H1 (cell line): ENCODE data around the gene SFRP5. TPM values are rescaled to one million over a fixed set of nuclear protein-coding genes. Genes with fewer than 3 reads are reported as not detected.

Experiments used
- CTCF ChIA-PET: fragments of 300-600 bp; sonication (Branson Sonifier 250); formaldehyde crosslinking; loops from one replicate; lab custom pipeline; 2021; ENCODE audit not compliant: partially characterized antibody; lab: Charles Lee
- POLR2A ChIA-PET: fragments of 300-600 bp; sonication (Branson Sonifier 250); formaldehyde crosslinking; loops from one replicate; lab custom pipeline; 2021; ENCODE audit warnings: inconsistent platforms; ENCODE audit not compliant: partially characterized antibody; lab: Charles Lee
- DNase-seq, 2 experiments: peaks; one replicate each; pipeline versions ENCODE4 v3.0.0 to v3.0.0-alpha.2; 2010 to 2022; ENCODE audit warnings: low spot score in 2 of 2, low read depth in 1 of 2, mixed read lengths in 1 of 2
- FAIRE-seq: peaks from 2 replicates; lab custom pipeline; 2011; peaks lifted over from hg19 to GRCh38; lab: Jason Lieb, UNC
- H2AFZ ChIP-seq: 2 replicates; pipeline ENCODE4 v1.8.1; 2012; ENCODE audit warnings: low read length, inconsistent platforms
- H2AK5ac ChIP-seq: 2 replicates; pipeline ENCODE4 v1.6.1; 2013; ENCODE audit warnings: low read depth, low read length
- H2BK120ac ChIP-seq: replicated peaks from 2 replicates; pipeline ENCODE3; 2013; ENCODE audit warnings: low read depth, low read length, inconsistent platforms
- H2BK12ac ChIP-seq: 2 replicates; pipeline ENCODE4 v1.6.1; 2013; ENCODE audit warnings: low read depth, low read length
- H2BK15ac ChIP-seq: 2 replicates; pipeline ENCODE4 v1.6.1; 2013; ENCODE audit warnings: low read length
- H2BK20ac ChIP-seq: 2 replicates; pipeline ENCODE4 v1.6.1; 2013; ENCODE audit warnings: low read length
- H2BK5ac ChIP-seq: 2 replicates; pipeline ENCODE4 v1.6.1; 2013; ENCODE audit warnings: low read depth, low read length
- H3K14ac ChIP-seq: 2 replicates; pipeline ENCODE4 v1.6.1; 2013; ENCODE audit warnings: inconsistent platforms; ENCODE audit not compliant: insufficient read length
- H3K18ac ChIP-seq: 2 replicates; pipeline ENCODE4 v1.6.1; 2013; ENCODE audit warnings: low read length; ENCODE audit errors: extremely low read depth
- H3K23ac ChIP-seq: 2 replicates; pipeline ENCODE4 v1.6.1; 2013; ENCODE audit warnings: inconsistent platforms; ENCODE audit not compliant: insufficient read length
- H3K23me2 ChIP-seq: 2 replicates; pipeline ENCODE4 v1.6.1; 2013; ENCODE audit warnings: low read depth, low read length
- H3K27ac ChIP-seq: 2 replicates; pipeline ENCODE4 v1.6.1; 2011; ENCODE audit warnings: low read depth, low read length, inconsistent platforms
- H3K27me3 ChIP-seq, 4 experiments: replicated peaks in 1 of 4; 1 replicate in 1 of 4; 2 replicates in 3 of 4; pipeline versions ENCODE4 v1.6.1 to v1.8.1; 2011 to 2013; ENCODE audit warnings: low read length in 3 of 4, mild to moderate bottlenecking in 3 of 4, inconsistent platforms in 2 of 4, mixed read lengths in 2 of 4, moderate library complexity in 1 of 4; ENCODE audit not compliant: control insufficient read depth in 3 of 4, insufficient read depth in 3 of 4; ENCODE audit errors: extremely low read depth in 1 of 4
- H3K36me3 ChIP-seq, 4 experiments: 2 replicates each; pipeline versions ENCODE4 v1.6.1 to v1.8.1; 2011 to 2013; ENCODE audit warnings: mild to moderate bottlenecking in 4 of 4, low read length in 3 of 4, moderate library complexity in 2 of 4, control low read depth in 1 of 4, inconsistent platforms in 1 of 4; ENCODE audit not compliant: insufficient read depth in 4 of 4, control insufficient read depth in 2 of 4
- H3K4ac ChIP-seq: replicated peaks from 2 replicates; pipeline ENCODE3; 2013; ENCODE audit warnings: low read length, low read depth, mixed read lengths, inconsistent platforms; ENCODE audit not compliant: insufficient read length
- H3K4me1 ChIP-seq, 4 experiments: replicated peaks in 1 of 4; 1 replicate in 1 of 4; 2 replicates in 3 of 4; pipeline versions ENCODE4 v1.6.1 to v1.8.1; 2011 to 2013; ENCODE audit warnings: low read length in 3 of 4, inconsistent platforms in 2 of 4, mixed read lengths in 1 of 4; ENCODE audit not compliant: insufficient read depth in 4 of 4, control insufficient read depth in 3 of 4
- H3K4me2 ChIP-seq, 2 experiments: 2 replicates each; pipeline versions ENCODE4 v1.6.1 to v1.8.1; 2011 to 2013; ENCODE audit warnings: low read depth in 2 of 2, low read length in 2 of 2, control low read depth in 1 of 2, inconsistent platforms in 1 of 2, mild to moderate bottlenecking in 1 of 2; ENCODE audit not compliant: insufficient read depth in 1 of 2
- H3K4me3 ChIP-seq, 4 experiments: fragments of 200-600, 300-600 bp in 1 of 4; sonication (generic), shearing (Covaris generic), sonication (Bioruptor Twin) in 1 of 4; 2 replicates each; pipeline versions ENCODE4 v1.5.1 to v1.8.1; 2011 to 2016; ENCODE audit warnings: low read length in 4 of 4, low read depth in 3 of 4, control low read depth in 2 of 4, inconsistent platforms in 2 of 4, mild to moderate bottlenecking in 2 of 4, mixed read lengths in 1 of 4, moderate library complexity in 1 of 4; ENCODE audit not compliant: insufficient read depth in 2 of 4; ENCODE audit errors: extremely low read depth in 1 of 4
- H3K56ac ChIP-seq: replicated peaks from 2 replicates; pipeline ENCODE3; 2013; ENCODE audit warnings: low read depth, mild to moderate bottlenecking, mixed read lengths, low read length, inconsistent platforms; ENCODE audit not compliant: insufficient read length
- H3K79me1 ChIP-seq: 2 replicates; pipeline ENCODE4 v1.6.1; 2013; ENCODE audit warnings: low read depth, low read length, control low read depth
- H3K79me2 ChIP-seq, 2 experiments: 2 replicates each; pipeline versions ENCODE4 v1.6.1 to v1.8.1; 2012 to 2013; ENCODE audit warnings: low read length in 2 of 2, mild to moderate bottlenecking in 2 of 2, inconsistent platforms in 1 of 2; ENCODE audit not compliant: insufficient read depth in 2 of 2, control insufficient read depth in 1 of 2
- H3K9ac ChIP-seq, 4 experiments: replicated peaks in 1 of 4; 1 replicate in 1 of 4; 2 replicates in 3 of 4; pipeline versions ENCODE4 v1.6.1 to v1.8.1; 2011 to 2013; ENCODE audit warnings: low read depth in 3 of 4, low read length in 3 of 4, control low read depth in 2 of 4, mild to moderate bottlenecking in 2 of 4, moderate library complexity in 2 of 4, inconsistent platforms in 1 of 4; ENCODE audit errors: extremely low read depth in 1 of 4
- H3K9me3 ChIP-seq, 2 experiments: 2 replicates each; pipeline versions ENCODE4 v1.6.1 to v1.8.1; 2012 to 2013; ENCODE audit warnings: mild to moderate bottlenecking in 2 of 2, moderate library complexity in 2 of 2, control low read depth in 1 of 2, inconsistent platforms in 1 of 2, low read depth in 1 of 2, low read length in 1 of 2, mixed read lengths in 1 of 2; ENCODE audit not compliant: insufficient read depth in 2 of 2
- H4K20me1 ChIP-seq, 2 experiments: replicated peaks in 1 of 2; 2 replicates each; pipeline versions ENCODE3 to v1.8.1; 2011 to 2013; ENCODE audit warnings: inconsistent platforms in 2 of 2, low read length in 2 of 2, mild to moderate bottlenecking in 1 of 2; ENCODE audit not compliant: insufficient read depth in 2 of 2, control insufficient read depth in 1 of 2
- H4K5ac ChIP-seq: 2 replicates; pipeline ENCODE4 v1.6.1; 2013; ENCODE audit warnings: low read length, low read depth, mixed read lengths, inconsistent platforms; ENCODE audit not compliant: insufficient read length
- H4K8ac ChIP-seq: 2 replicates; pipeline ENCODE4 v1.8.0; 2013; ENCODE audit warnings: mild to moderate bottlenecking, moderate library complexity, low read length, inconsistent platforms; ENCODE audit not compliant: insufficient read depth; ENCODE audit errors: extremely low read depth
- H4K91ac ChIP-seq: replicated peaks from 2 replicates; pipeline ENCODE3; 2013; ENCODE audit warnings: low read length, mixed read lengths, inconsistent platforms; ENCODE audit not compliant: insufficient read length
- BCL11A ChIP-seq, 2 experiments: IDR thresholded peaks; one replicate each; pipeline ENCODE4 v1.6.1; 2011; ENCODE audit warnings: low read depth in 2 of 2, low read length in 2 of 2, mild to moderate bottlenecking in 2 of 2
- E2F6 ChIP-seq: IDR thresholded peaks from 2 replicates; pipeline ENCODE4 v1.6.1; 2012; ENCODE audit warnings: inconsistent platforms
- EZH2 ChIP-seq: fragments of 200-600 bp; sonication (generic); IDR thresholded peaks from 2 replicates; pipeline ENCODE4 v1.7.1; 2012; ENCODE audit warnings: low read depth, mild to moderate bottlenecking, moderate library complexity, low read length, inconsistent platforms; ENCODE audit not compliant: severe bottlenecking
- GABPA ChIP-seq: IDR thresholded peaks from 2 replicates; pipeline ENCODE4 v1.6.1; 2011; ENCODE audit warnings: mild to moderate bottlenecking, low read length, moderate library complexity, borderline replicate concordance; ENCODE audit not compliant: insufficient read depth
- HDAC2 ChIP-seq, 2 experiments: fragments of 300-600 bp in 1 of 2; sonication (generic) in 1 of 2; IDR thresholded peaks; 2 replicates each; pipeline ENCODE4 v1.6.1; 2011 to 2012; ENCODE audit warnings: low read depth in 2 of 2, low read length in 2 of 2, mild to moderate bottlenecking in 2 of 2, moderate library complexity in 2 of 2, borderline replicate concordance in 1 of 2, inconsistent platforms in 1 of 2
- MAFK ChIP-seq: IDR thresholded peaks from 2 replicates; pipeline ENCODE4 v1.6.1; 2012; ENCODE audit warnings: low read depth, mild to moderate bottlenecking, improper control_type of control experiment, low read length
- NANOG ChIP-seq: IDR thresholded peaks from 2 replicates; pipeline ENCODE4 v1.6.1; 2011; ENCODE audit warnings: low read length, low read depth, mild to moderate bottlenecking, inconsistent platforms; ENCODE audit not compliant: insufficient read depth, poor library complexity, severe bottlenecking
- SAP30 ChIP-seq: fragments of 300-600 bp; sonication (generic); IDR thresholded peaks from 2 replicates; pipeline ENCODE4 v1.7.1; 2012; ENCODE audit warnings: low read length, moderate library complexity, mild to moderate bottlenecking, inconsistent platforms; ENCODE audit not compliant: insufficient read depth, insufficient replicate concordance
- WGBS, 2 experiments: shearing (Covaris generic) in 1 of 2; methylation state at CpG; one replicate each; pipeline versions ENCODE4 v1.1.6 to v1.1.7; 2013 to 2015; ENCODE audit warnings: low lambda C conversion rate in 2 of 2, mixed read lengths in 2 of 2, inconsistent platforms in 1 of 2, low coverage in 1 of 2, missing lambda C conversion rate in 1 of 2; ENCODE audit not compliant: insufficient replicate concordance in 2 of 2, insufficient coverage in 1 of 2, insufficient read length in 1 of 2; ENCODE audit errors: extremely low coverage in 1 of 2, missing lambda C conversion rate in 1 of 2; 5-methylcytosine and 5-hydroxymethylcytosine counted together
- polyA plus RNA-seq, 7 experiments: library from polyadenylated mRNA; depleted of rRNA in 3 of 7; stranded (reverse) in 5 of 7; unstranded in 2 of 7; fragments of >200 nt in 5 of 7; fragments of 200-250 nt in 2 of 7; gene quantifications; 1 replicate in 5 of 7; 2 replicates in 1 of 7; 4 replicates in 1 of 7; pipeline versions ENCODE4 v1.2.1 to v1.2.3, GENCODE V29; 2011 to 2013; ENCODE audit warnings: missing spikeins in 2 of 7, mixed read lengths in 2 of 7
- total RNA-seq: library from RNA; stranded (reverse); fragmentation: NEBNext Ultra II Directional; extraction: Animal tissue kit (Norgen Biotek cat#: 25700); gene quantifications from 2 replicates; pipeline ENCODE4 v1.2.1, GENCODE V29; 2021

SFRP5 gene
- total and polyA plus RNA-seq, 2 of the 8 experiments (the other 6 are each of a cell fraction or from before 2014, with no cell fraction given): 3.9 to 5.9 TPM

- Histone ChIP-seq H3K18ac (no peak overlapping the region), H3K4ac (no peak overlapping the region), H3K4me3 (no peak overlapping the region), H3K56ac (no peak overlapping the region), H2BK120ac (no peak overlapping the region), H3K23ac (no peak overlapping the region), H3K79me1 (no peaks in the 10 kb centered on the region; the same call in 1 of the 2 replicates), H4K8ac (no peak overlapping the region), H3K36me3 (peaks cover 5 to 35% (median 34%) of the 10 kb centered on the region in 4 experiments; a peak in 7 of 8 replicates), H3K79me2 (no peaks in the 10 kb centered on the region), H3K27ac (no peak overlapping the region), H2BK15ac (no peak overlapping the region), H4K91ac (no peak overlapping the region), H3K9me3 (no peaks in the 10 kb centered on the region), H2BK20ac (no peak overlapping the region), H4K20me1 (peaks cover 1 to 4% of the 10 kb centered on the region in 2 experiments), H3K9ac (no peak overlapping the region), H2AFZ (no peak overlapping the region), H4K5ac (no peak overlapping the region), H2AK5ac (no peak overlapping the region), H3K23me2 (no peaks in the 10 kb centered on the region), H2BK5ac (no peak overlapping the region), H3K4me1 (peaks cover 0 to 6% (median 0%) of the 10 kb centered on the region in 4 experiments; a peak in 3 of 7 replicates), H2BK12ac (no peak overlapping the region), H3K14ac (no peak overlapping the region), H3K27me3 (no peaks in the 10 kb centered on the region), H3K4me2 (no peak overlapping the region)
- DNase-seq (no peak), FAIRE-seq (no peak)
- WGBS, 2 experiments: 88% methylated on average over 6 of the region's 6 CpGs; no CpG with 5 or more reads in 1 of the 2 experiments
- CTCF ChIA-PET: interaction anchor here (0.6 to 8.5 kb wide), 7 partner anchors 17 to 271 kb away, joined by 3 to 77 read pairs (median 4); no protein-coding TSS in a partner anchor
- TF ChIP-seq NANOG (no peak), HDAC2 (IDR thresholded peaks at IDR 0.05; ENCODE audit: borderline replicate concordance in 1 of 2, low read depth in 2 of 2, low read length in 2 of 2) (no peak), GABPA (no peak), E2F6 (no peak), EZH2 (no peak), BCL11A (IDR thresholded peaks at IDR 0.05; ENCODE audit: low read depth in 2 of 2, low read length in 2 of 2) (no peak), SAP30 (no peak), MAFK (no peak)
- POLR2A ChIA-PET: interaction anchor here (1.4 to 1.7 kb wide), 2 partner anchors 9 to 10 kb away, joined by 3 to 6 read pairs; no protein-coding TSS in a partner anchor
Observed at GRCh38 chr10:97757471-97757870, 14.3 kb downstream of the SFRP5 start.
